TTC549 (cell line): Measurements from ENCODE around the gene AUNIP.

ENCODE experiments used
- FAIRE-seq: peaks from 2 replicates; lab custom pipeline; 2012; peaks lifted over from hg19 to GRCh38; lab: Jason Lieb, UNC

The AUNIP gene

DNA sequence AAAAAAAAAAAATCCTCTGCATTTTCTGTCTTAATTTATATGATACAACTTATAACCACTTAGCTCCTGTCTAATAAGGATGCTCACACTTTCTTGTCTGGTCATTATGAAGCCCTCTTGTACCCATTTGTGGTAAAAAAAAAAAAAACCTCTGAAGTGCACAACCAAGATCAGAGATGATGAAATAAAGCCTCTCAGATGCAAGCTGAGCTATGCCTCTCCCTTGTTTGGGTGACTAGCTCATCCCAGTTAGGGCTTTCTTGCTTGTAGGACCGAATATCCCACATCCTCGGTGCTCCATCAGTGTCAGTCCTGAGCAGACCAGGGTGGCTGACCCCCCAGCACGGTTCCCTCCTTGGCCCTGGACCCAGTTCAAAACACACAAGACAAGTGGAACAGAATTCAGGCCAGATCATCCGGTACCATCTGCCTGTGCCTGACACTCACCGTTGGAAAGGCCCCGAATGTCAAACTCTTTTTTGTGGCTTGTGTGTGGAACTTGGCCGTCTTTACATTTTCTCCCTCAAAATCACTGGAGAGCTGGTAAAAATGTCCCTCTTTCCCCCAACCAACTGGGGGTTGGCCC, 65.6 kb downstream of the AUNIP start:
- no peak for FAIRE-seq

- FAIRE-seq, result no peak
Observed at GRCh38 chr1:25792115-25792514, 67.1 kb downstream of the AUNIP start.

- no peak for FAIRE-seq
Observed at GRCh38 chr1:25790472-25790871, 68.8 kb downstream of the AUNIP start.

DNA sequence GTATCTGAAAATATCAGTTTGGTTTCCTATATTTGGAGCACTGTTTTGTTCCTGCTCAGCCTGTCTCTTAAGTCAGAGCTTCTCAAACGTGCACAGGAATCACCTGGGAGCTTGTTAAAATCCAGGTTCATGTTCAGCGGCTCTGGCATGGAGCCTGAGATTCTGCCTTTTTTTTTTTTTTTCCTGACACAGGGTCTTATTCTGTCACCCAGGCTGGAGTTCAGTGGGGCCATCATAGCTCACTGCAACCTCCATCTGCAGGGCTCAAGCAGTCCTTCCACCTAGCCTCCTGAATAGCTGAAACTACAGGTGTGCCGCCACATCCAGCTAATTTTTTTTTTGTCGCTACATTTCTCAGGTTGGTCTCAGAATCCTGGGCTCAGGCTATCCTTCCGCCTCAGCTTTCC, 71.5 kb downstream of the AUNIP start:
- no peak for FAIRE-seq

- no peak for FAIRE-seq
Observed at GRCh38 chr1:25786887-25787759, 72.1 kb downstream of the AUNIP start.

GRCh38 chr1:25785333-25786067, 73.8 kb downstream of the AUNIP start:
- no peak for FAIRE-seq

DNA sequence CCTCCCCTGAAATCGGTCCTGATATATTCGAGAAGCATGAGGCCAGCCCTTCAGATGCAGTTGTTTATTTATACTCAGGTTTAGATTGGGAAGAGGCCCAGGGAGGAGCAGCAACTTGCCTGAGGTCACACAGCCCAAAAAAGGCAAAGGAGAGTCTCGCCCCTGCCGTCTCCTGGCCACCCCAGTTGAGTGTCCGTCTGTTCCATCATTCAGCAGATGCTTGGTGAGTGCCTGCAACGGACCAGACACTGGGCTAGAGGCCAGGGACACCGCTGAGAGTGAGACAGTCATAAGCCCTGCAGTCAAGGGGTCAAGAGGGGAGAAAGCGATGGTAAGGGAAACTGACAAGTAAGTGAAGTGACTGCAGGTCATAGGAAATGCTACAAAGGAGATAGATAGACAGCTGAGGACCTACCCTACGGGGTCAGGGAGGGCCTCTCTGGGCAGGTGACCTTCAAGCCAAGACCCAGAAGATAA, 74.6 kb downstream of the AUNIP start:
- no peak for FAIRE-seq
